COLO668 (cell line): ENCODE data around the gene CRTC2.

ENCODE experiments used
- DNase-seq: peaks from one replicate; lab custom pipeline; 2025; ENCODE audit not compliant: unreplicated experiment; lab: John Stamatoyannopoulos, UW

Gene CRTC2

DNA sequence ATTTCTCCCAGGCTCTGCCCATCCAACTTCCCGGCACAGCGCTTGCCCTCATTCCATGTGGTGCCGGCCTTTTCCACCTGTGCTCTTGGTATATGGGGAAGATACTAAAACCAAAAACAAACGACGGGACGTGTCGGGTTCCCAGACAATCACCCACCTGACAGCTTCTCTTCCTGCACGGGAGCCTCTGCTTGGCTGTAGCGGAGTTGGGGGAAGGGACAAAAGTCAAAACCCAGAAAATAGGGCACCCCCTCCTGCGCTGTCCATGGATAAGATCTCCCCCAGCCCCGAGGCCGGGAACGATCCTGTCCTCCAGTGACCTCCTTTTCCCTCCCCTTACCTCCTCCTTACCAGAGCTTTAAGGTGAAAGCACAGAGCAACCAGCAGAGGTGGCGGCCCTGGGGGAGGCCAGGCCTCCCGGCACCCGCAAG lies 18.4 kb upstream of the CRTC2 start:
- DNase-seq, result peak; percentile 51

DNA sequence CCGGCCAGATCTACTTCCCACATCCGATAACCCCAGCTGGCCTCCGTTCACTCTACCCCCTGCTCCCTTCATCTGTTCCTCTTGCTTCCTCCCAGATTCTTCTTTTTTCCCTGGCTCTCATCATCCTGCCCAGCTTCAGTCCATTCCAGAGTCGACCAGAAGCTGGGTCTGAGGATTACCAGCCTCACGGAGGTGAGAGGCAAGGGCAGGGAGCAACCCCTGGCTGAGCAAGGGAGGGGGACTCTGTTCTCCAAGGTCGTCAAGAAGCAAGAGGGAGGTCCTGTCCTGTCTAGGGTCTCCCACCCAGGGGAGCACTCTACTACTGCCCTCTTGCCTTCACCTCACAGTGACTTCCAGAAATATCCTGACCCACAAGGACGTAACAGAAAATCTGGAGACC lies 15.1 kb upstream of the CRTC2 start:
- DNase-seq, result no peak

DNA sequence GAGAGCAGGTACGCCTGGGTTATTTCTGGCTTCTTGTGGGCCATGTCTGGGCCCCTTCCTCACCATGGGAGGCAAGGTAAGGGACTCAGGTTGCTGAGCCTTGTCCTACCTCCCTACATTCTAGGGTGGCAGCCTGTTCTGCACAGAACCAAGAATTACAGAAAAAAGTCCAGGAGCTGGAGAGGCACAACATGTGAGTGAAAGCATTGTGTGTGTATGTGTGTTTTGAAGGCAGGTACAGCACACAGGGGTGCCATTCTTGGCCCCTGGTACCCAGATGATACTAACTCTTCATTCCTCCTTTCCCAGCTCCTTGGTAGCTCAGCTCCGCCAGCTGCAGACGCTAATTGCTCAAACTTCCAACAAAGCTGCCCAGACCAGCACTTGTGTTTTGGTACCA lies 14.7 kb upstream of the CRTC2 start:
- no peak for DNase-seq

DNA sequence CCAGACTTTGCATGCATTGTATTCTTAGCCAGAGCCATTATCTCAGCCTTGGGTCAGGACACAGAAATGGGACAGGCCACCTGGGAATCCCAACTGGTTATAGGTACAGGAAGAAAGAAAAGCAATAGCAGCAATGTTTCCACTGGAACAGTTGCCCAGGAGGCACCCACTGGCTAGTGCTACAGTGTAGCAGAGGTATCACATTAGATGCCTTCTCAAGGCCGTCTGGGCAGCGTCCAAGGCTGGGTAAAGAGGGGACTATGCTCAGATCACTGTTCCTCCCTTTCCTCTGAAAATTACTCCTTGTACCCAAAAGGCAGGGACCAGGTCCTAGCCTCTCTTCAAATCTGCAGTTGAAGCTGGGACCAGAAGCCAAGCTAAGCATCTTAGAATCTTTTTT lies 11.9 kb upstream of the CRTC2 start:
- DNase-seq, result no peak

DNA sequence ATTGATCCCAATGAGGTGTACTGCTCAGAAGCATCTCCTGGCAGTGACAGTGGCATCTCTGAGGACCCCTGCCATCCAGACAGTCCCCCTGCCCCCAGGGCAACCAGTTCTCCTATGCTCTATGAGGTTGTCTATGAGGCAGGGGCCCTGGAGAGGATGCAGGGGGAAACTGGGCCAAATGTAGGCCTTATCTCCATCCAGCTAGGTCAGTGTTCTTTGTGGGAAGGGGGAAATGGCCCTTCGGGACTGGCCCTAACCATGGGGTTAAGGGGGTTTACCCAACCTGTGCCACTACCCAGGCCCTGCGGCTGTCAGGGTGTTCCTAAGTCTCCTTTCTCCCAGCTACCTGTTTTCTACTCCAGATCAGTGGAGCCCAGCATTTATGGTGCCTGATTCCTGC lies 10.6 kb upstream of the CRTC2 start:
- DNase-seq, result no peak

DNA sequence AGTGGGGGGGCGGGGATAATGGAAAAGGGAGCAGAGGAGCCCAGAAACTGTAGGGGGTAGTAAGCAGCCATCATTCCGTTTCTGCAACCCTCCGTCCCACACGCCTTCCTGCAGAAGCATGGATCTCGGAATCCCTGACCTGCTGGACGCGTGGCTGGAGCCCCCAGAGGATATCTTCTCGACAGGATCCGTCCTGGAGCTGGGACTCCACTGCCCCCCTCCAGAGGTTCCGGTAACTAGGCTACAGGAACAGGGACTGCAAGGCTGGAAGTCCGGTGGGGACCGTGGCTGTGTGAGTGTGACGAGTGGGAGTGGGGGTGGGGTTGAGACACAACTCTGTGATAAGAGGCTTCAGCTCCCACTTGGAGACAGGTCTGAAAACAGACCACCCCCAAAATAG lies 10.0 kb upstream of the CRTC2 start:
- DNase-seq, result peak; percentile 43

DNA sequence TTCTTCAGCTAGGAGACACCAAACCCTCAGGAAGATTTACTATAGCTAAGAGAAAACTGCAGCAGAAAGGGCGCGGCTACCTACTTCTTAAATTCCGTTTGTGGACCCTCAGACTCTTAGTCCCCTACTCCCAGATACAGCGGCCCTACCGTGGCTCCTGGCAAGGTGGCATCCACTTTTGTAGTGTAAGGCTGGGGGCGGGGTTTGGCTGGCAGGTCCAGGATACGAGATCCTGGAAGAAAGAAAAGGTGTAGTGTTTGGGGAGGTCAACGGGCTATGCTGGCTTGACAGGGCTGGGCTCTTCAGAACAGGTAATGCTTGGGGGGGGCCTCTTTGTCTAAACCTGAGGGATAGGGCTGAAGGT lies 9.6 kb upstream of the CRTC2 start:
- DNase-seq, result peak; percentile 73

DNA sequence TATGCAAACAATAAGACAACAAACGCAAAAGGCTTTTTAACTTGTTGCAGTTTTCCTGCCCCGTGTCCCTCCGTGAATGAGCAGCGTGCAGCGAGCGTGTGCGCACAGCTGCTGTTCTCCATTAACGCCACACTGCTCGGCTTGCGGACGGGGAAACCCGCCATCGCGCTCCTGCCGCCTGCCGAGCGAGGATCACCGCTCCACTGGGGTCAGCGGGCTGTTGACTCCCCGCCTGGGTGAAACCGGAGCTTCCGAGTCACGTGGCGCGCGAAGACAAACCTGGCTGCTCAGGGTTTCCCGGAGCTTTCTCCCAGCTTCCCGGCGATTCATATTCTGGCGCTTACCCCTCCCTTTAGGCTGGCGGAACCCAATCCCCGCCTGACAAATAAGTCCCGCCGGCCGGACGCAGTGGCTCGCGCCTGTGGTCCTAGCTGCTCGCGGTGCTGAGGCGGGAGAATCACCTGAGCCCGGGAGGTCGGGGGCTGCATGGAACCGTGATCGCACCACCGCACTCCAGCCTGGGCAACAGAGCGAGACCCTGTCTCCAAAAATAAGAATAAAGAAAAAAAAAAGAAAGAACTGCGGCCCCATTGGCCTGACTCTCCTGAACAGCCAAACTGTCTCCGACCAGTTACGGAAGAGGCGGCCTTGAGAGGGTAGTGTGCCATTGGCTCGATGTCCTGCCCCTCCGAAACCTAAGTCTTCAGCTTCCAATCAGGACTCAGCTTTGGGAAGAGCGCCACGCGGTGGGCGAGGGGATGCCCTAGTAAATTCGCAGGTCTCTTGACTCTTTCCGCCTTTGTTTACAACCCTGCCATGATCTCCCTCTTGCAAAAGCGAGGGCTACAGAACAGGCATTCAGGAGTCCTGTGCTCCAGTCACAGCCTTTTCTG lies 8.9 kb upstream of the CRTC2 start, which contains the start of gene CREB3L4:
TSS of gene CREB3L4 (plus strand) at position 796 of the 893 bp plus-strand sequence. CDS start 624 bp downstream, outside the sequence.
- DNase-seq, result peak; percentile 97

DNA sequence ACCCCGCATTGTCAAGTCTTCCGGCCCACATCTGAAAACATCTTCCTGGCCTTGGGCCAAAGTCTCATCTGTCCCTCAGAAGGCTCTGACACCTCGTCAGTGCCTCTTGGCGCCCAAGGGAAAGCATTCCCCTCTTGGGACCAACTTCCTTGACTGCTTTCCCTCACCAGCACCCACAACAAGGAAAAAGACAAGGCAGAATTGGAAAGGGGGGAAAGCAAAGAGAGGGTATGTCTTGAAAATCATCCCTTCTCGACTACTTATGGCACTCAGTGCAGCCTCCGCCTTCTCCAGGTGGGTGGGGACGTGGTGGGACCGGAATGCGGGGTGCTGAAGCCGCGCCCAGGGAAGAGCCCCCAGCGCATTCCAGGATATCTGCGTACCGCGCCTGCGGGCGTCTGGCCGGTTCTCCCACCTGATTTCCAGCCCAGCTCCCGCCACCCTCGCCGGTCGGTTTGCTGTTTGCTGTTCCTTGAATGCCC lies 5.5 kb upstream of the CRTC2 start:
- DNase-seq, result peak; percentile 65

DNA sequence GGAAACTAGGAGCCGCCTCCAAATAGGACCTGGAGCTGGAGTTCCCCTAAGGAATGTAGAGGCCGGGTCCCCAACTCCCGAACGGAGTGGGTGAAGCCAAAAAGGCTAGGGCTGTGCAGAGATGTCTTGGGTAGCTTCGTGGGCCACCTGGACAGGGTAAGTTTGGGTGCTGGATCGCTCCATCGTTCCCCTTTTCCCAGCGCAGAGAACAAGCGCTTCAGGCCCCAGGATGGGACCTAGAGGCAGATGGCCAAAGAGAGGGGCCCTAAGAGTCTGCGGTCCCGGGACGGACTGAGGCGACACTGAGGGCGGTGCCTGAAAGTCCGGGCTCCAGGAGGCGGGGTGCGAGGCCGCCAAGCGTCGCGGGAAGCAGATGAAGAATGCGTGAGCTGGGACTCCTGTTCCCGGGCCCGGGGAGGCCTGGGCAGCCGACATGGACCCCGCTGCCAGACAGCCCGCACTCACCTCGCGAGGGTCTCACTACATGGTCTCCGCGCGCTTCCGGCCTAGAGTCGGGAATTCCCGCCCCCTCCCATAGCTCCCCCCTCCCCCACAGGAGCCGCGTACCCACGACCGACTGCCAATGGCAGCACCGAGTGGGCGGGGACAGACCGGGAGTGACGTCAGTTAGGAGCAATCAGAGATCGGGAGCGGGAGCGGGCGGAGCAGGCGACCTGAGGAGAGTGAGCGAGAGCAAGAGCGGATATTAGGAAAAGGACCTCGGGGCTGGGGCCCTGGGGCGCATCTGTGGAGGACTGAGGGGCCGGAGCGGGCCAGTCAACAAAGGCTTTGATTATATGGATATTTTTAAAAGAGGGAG lies 4.8 kb upstream of the CRTC2 start, which contains the start of gene SLC39A1:
TSS of gene SLC39A1 (minus strand) at position 508 of the 820 bp plus-strand sequence. CDS start 822 bp downstream, outside the sequence.
- peak; percentile 99 for DNase-seq

DNA sequence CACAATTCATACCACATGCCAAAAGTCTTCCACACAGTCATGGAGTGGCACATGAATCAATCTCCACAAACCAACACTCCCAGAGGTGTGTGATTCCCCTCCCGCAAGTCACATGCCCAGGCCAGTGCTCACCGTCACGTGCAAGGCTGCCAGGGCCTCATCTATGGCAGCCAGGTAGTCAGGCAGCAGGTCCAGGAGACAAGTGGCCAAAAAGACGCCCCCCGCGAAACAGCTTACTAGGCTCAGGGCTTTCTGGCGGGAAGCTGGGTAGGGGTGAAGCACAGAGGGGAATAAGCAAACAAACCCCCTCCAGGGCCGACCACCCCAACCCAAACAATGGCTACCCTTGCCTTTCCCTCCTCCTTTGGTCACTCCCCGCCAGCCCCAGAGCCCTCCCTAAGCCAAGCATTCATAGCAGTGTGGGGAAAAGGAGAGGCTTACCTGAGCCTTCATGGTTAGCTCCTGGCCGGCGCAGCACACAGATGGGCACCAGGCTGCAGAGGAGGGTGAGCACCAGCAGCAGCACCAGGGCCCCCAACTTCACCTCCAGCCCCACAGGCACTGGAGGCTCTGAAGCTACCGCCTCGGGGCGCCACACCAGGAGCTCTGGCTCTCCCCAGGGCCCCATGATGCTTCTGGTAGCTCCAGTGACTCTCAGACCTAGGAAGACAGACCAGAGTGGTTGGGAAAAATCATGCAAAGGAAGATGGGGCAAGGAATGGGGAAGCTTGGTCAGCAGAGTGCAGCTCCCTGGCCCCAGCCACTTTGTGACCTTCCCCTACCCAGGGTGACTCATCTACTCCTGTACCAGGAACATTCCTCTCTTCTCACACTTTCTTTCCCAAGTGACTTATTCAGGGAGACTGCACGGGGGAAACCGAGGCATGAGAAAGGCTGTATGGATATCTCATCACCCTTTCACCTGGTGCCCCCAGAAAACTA lies 3.9 kb upstream of the CRTC2 start:
- DNase-seq, result peak; percentile 64

DNA sequence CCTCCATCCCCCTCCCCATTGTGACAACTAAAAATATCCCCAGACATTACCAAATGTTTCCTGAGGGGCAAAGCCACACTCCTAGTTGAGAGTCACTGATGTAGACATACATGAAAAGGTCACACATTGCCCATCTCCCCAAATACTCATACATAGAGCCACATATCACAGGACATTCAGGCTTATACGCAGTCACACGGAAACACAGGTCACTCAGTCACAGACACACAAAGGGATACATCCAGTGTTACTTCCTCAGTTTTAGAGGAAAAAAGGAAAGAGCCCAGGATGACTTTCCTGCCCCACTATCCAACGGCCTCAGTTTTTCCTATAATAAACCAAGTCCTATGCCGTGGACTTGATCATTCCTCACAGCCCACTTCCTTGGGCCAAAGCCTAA lies 3.0 kb upstream of the CRTC2 start:
- DNase-seq, result no peak

DNA sequence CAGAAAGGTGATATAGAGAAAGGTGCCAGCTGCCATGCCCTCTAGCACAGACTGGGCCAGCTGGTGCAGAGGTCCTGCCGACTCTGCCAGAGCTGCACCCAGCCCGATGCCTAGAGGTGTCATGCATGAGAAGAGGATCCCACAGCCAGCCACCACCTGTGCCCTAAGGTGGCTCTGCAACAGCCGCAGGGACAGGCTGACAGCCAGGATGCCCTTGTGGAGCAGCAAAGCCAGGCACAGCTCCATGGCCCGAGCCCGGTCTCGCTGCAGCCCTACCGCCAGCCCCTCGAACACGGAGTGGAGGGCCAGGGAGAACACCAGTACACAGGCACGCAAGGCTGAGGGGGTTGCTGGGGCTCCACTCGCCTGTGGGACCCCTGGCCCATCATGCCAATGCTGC lies 1.8 kb upstream of the CRTC2 start:
- no peak for DNase-seq

DNA sequence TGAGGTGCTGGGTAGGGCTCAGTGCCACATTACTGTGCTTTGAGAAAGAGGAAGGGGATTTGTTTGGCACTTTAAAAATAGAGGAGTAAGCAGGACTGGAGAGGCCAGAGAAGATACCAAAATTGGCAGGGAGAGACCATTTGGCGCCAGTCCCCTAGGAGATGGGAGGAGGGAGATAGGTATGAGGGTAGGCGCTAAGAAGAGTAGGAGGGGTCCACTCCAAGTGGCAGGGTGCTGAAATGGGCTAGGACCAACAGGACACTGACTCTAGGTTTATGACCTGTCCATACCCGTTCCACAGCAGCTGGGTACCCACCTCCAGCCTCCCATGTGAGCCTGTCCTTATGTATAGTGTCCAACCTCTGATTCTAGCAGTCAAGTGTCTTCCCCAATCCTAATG lies 1.0 kb upstream of the CRTC2 start:
- DNase-seq, result no peak

DNA sequence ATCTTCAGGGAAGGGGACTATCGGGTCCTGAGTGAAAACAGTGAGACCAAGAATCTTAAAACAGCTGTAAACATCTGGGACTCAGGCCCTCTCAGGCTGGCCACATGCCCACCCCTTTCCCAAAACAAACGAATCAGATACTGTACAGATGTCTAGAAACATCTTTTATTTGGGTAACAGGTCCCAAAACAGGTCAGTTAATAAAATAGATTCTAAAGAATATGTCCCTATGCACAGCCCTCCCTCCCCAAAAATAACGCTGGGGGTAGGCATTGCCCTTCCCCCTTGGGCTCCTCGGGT lies 499 bp upstream of the CRTC2 start:
- DNase-seq, result no peak

DNA sequence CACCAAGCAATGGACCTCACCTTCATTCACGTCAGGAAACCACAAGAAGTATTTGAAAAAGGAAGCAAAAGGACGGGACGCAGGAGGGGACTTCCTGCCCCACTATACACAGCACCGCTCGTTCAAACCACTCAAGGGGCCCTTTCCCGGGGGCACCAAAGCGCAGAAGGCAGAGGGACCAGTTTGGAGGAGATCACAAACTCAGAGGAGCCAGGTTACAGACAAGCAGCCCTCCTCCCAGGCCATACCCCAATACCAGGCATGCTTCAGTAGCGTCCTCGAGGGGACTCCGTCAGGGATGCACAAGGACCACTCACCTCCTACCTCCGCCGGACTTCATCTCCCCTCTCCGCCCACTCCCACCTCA lies 685 bp downstream of the CRTC2 start:
- DNase-seq, result no peak

DNA sequence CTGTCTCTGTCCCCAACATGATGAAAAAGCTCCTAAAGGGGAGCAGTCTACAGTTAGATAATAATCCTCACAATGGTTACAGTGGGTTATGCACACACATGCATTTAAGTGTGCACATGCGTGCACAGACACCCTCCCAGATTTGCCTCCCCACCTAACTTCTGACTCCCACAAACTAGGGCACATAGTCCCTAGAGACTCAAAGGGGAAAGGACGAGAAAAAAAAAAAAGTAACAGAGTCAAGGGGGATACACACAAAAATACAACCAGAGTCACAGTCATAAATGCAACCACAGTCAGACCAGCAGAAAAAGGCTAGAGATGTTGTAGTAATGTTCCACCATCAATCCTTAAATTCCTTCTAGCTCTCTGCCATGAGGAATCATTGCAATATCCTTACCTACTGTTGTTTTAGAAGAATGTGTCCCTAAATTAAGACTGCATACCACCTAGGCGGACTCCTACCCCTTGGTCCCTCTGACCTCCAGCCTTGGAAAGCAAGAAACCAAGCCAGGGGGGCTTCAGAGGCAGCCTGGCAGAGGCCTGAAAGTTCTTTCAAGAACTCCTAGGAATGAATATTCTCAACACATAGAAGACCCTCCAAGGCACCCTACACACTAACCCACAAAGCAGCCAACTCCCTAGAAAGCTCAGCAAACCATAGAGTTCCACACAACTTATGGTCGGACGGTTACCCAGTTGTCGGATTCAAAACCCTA lies 1.3 kb downstream of the CRTC2 start:
- no peak for DNase-seq

DNA sequence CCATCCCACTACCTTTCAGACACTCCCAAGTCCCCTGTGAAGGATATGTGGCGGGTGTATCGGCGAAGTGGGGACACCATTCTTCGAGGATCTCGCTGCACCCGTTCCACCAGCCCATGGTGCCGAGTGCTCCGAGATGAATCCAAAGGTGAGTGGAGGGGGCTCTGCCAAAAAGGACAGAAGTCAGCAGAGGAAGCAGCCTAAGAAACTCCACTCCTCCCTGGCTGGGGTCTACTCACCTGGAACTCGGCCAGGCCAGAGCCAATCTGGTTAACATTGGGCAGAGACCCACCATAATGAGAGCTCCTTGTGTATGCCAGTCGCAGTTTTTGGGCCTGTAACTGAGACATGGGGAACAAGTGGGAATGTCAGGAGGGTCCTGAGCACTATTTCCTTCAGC lies 3.6 kb downstream of the CRTC2 start:
- no peak for DNase-seq

DNA sequence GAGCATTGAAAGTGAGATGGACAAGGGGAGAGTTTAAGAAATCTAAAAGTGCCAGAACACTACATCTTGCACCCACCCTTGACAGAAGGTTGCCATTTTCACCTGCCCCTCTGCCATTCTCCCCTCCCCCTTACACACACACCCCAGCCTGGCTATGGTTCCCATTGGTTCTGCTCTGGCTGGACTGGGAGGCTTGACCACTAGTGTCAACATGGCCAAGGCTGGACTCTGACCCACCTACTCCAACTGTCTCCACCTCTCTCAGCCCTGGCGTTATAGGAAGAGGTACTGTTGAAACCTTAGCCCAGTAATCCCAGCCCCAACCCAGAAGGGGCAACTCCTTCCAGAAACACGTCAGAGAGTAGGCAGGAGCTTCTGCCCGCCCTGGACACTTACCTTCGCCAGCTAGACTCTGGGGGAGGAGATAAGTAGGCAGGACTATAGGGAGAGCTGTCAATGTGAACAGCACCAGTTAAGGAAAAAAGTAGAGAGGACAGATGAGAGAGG lies 4.5 kb downstream of the CRTC2 start:
- no peak for DNase-seq

DNA sequence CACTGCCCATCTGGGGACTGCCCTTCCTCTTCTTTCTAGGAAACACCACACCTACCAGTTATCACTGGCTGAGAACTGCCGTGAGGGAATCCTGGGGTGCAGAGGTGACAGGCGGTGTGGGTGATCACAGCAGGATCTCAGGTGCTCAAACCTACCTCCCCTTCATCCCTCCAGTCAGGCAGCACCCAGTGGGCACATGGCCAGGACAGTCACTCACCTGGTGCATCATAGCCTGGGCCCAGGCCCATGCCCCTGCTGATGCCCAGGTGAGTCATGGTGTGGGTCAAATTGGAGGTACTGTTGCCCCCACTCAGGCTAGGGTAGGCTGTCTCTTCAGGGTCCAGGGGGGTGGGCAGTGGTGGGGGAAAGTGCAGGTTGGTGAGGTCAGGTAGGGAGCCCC lies 6.6 kb downstream of the CRTC2 start:
- DNase-seq, result no peak
